Kidney (tissue), 14 donors: ENCODE data around the gene YBX2. TPM values are rescaled to one million over a fixed set of nuclear protein-coding genes. Genes with fewer than 3 reads are reported as not detected.
A peak's percentile ranks its signal among the peaks of the same experiment; 100 is the strongest.

ENCODE experiments used
- DNase-seq, 5 donors: peaks; one replicate each; pipeline ENCODE4 v3.0.0-alpha.2; 2013 to 2020
- FAIRE-seq: peaks from 2 replicates; lab custom pipeline; 2012; peaks lifted over from hg19 to GRCh38; lab: Jason Lieb, UNC
- H3K27ac ChIP-seq, 2 donors: one replicate each; pipeline ENCODE4 v1.7.0; 2013; ENCODE audit warnings: low read depth in 2 of 2, low read length in 2 of 2, inconsistent platforms in 1 of 2
- H3K27me3 ChIP-seq: one replicate; pipeline ENCODE4 v1.7.1; 2013; ENCODE audit warnings: low read length, inconsistent platforms; ENCODE audit not compliant: control insufficient read depth, insufficient read depth
- H3K36me3 ChIP-seq, 3 donors: one replicate each; pipeline versions ENCODE4 v1.7.0 to v1.7.1; 2013; ENCODE audit warnings: low read length in 3 of 3, control low read depth in 1 of 3, inconsistent platforms in 1 of 3; ENCODE audit not compliant: insufficient read depth in 3 of 3, control insufficient read depth in 2 of 3
- H3K4me1 ChIP-seq, 3 donors: one replicate each; pipeline versions ENCODE4 v1.7.0 to v1.7.1; 2013; ENCODE audit warnings: low read length in 3 of 3, inconsistent platforms in 1 of 3, low read depth in 1 of 3; ENCODE audit not compliant: control insufficient read depth in 2 of 3, insufficient read depth in 2 of 3
- H3K4me3 ChIP-seq, 3 donors: one replicate each; pipeline versions ENCODE4 v1.7.0 to v1.8.1; 2013; ENCODE audit warnings: low read length in 3 of 3, control low read depth in 1 of 3, inconsistent platforms in 1 of 3
- H3K9ac ChIP-seq, 3 donors: one replicate each; pipeline versions ENCODE4 v1.7.0 to v1.7.1; 2013; ENCODE audit warnings: low read length in 3 of 3, control low read depth in 1 of 3, inconsistent platforms in 1 of 3
- H3K9me3 ChIP-seq, 3 donors: one replicate each; pipeline versions ENCODE4 v1.7.0 to v1.7.1; 2013; ENCODE audit warnings: low read length in 3 of 3, control low read depth in 1 of 3, inconsistent platforms in 1 of 3; ENCODE audit not compliant: control insufficient read depth in 2 of 3, insufficient read depth in 1 of 3
- CTCF ChIP-seq: IDR thresholded peaks from 3 replicates; pipeline ENCODE4 v1.5.1; 2012; ENCODE audit warnings: mild to moderate bottlenecking, moderate library complexity, borderline replicate concordance; ENCODE audit not compliant: insufficient read depth; ENCODE audit errors: extremely low read depth
- intact Hi-C: fragments of 100-400 bp; cut with DNase I; formaldehyde crosslinking; loops from one replicate; pipeline ENCODE4 v1.11.1; 2022
- polyA plus RNA-seq: library from polyadenylated mRNA; stranded (reverse); fragments of 350-450 nt; fragmentation: Illumina TruSeq; extraction: RNeasy Lipid Tissue Mini Kit (QIAGEN cat#74804); gene quantifications from one replicate; pipeline ENCODE4 v1.2.3, GENCODE V29; 2014; ENCODE audit warnings: low read depth, low replicate concordance; ENCODE audit not compliant: insufficient read depth
- total RNA-seq: library from RNA; stranded (reverse); fragmentation: NEBNext Ultra II Directional; extraction: Animal tissue kit (Norgen Biotek cat#: 25700); gene quantifications from one replicate; pipeline ENCODE4 v1.2.1, GENCODE V29; 2021
- donor health status: control.
- donor health status: control.
- donor health status: control.
- donor health status: control.
- donor health status: control.
- donor health status: DM: yes; HTN: yes; CAD: no.
- donor health status: Normal renal cell carcinoma (clear cell type).

The YBX2 gene
- total and polyA plus RNA-seq, 2 donors from 2014 or later, result 1.3 to 3.3 TPM

GRCh38 chr17:7250695-7251627, 43.5 kb downstream of the YBX2 start:
- TF ChIP-seq CTCF, result no peak
- H3K27ac ChIP-seq, result peak overlapping the region; percentile 99 to 100
- no peaks in the 10 kb centered on the region for H3K9me3 ChIP-seq
- no peak for FAIRE-seq
- peaks cover 3 to 21% (median 10%) of the 10 kb centered on the region in 3 donors for H3K36me3 ChIP-seq
- intact Hi-C loops, result no loop called here
- peak in 2 of 5 donors; percentile 35 to 72 for DNase-seq
- peak overlapping the region; percentile 57 to 97 (median 91) for H3K9ac ChIP-seq
- H3K4me3 ChIP-seq, result peak overlapping the region; percentile 62 to 86 (median 73)
- H3K27me3 ChIP-seq, result no peaks in the 10 kb centered on the region
- H3K4me1 ChIP-seq, result peaks cover 5 to 25% (median 19%) of the 10 kb centered on the region in 3 donors

- no peak for TF ChIP-seq CTCF
- FAIRE-seq (no peak), DNase-seq (no peak)
- H3K9ac ChIP-seq, result peak overlapping the region in 2 of 3 donors; percentile 91 to 97
- H3K27ac ChIP-seq, result no peak overlapping the region
- no peaks in the 10 kb centered on the region for H3K9me3 ChIP-seq
- peaks cover 7 to 22% (median 13%) of the 10 kb centered on the region in 3 donors for H3K36me3 ChIP-seq
- no peaks in the 10 kb centered on the region for H3K27me3 ChIP-seq
- intact Hi-C loops, result no loop called here
- H3K4me3 ChIP-seq, result peak overlapping the region; percentile 62 to 86 (median 73)
- H3K4me1 ChIP-seq, result peaks cover 5 to 25% (median 19%) of the 10 kb centered on the region in 3 donors
These were observed 44.6 kb downstream of the YBX2 start for GRCh38 chr17:7249830-7250229.

- DNase-seq (no peak), FAIRE-seq (no peak)
- no peak for TF ChIP-seq CTCF
These were observed 45.2 kb downstream of the YBX2 start for GRCh38 chr17:7249214-7249613.

More at GRCh38 chr17:7249214-7249613, 45.2 kb downstream of the YBX2 start:
- no peak overlapping the region for H3K9ac ChIP-seq
- H3K27me3 ChIP-seq, result no peaks in the 10 kb centered on the region
- H3K4me3 ChIP-seq, result no peak overlapping the region
- H3K4me1 ChIP-seq, result peaks cover 5 to 25% (median 19%) of the 10 kb centered on the region in 3 donors
- intact Hi-C loops, result no loop called here
- no peak overlapping the region for H3K27ac ChIP-seq
- H3K9me3 ChIP-seq, result no peaks in the 10 kb centered on the region
- peaks cover 7 to 16% (median 16%) of the 10 kb centered on the region in 3 donors for H3K36me3 ChIP-seq
